IMR-90 (cell line): ENCODE data around the gene MTA3. TPM values are rescaled to one million over a fixed set of nuclear protein-coding genes. Genes with fewer than 3 reads are reported as not detected.

Experiments
- ATAC-seq: fragments of 200-7000 bp; cut with Tn5 transposase; 2 replicates; pipeline ENCODE4 v1.9.1; 2020; ENCODE audit warnings: low read depth, mild to moderate bottlenecking, moderate library complexity
- BruUV-seq: library from RNA; stranded (reverse); fragments of 400-500 nt; replicated peaks from 2 replicates; lab custom pipeline; 2021; lab: Mats Ljungman, UMichigan
- CTCF ChIA-PET: fragments of 300-600 bp; formaldehyde crosslinking; extraction: SDS; loops from one replicate; lab custom pipeline; 2021; ENCODE audit warnings: antibody characterized with exemption; lab: Yijun Ruan, JAX
- POLR2A ChIA-PET: fragments of 300-600 bp; sonication (Branson Sonifier 250); formaldehyde crosslinking; loops from one replicate; lab custom pipeline; 2022; ENCODE audit warnings: antibody characterized with exemption; ENCODE audit not compliant: unreplicated experiment; lab: Charles Lee
- DNase-seq: peaks from one replicate; pipeline ENCODE4 v3.0.0; 2013
- H2AFZ ChIP-seq: replicated peaks from 2 replicates; pipeline ENCODE3; 2013; ENCODE audit warnings: low read length, mild to moderate bottlenecking; ENCODE audit not compliant: poor library complexity
- H2AK5ac ChIP-seq: 2 replicates; pipeline ENCODE4 v1.6.1; 2013; ENCODE audit warnings: low read depth, low read length, inconsistent platforms
- H2AK9ac ChIP-seq: replicated peaks from 2 replicates; pipeline ENCODE3; 2013; ENCODE audit warnings: mild to moderate bottlenecking, low read depth, low read length, moderate library complexity; ENCODE audit not compliant: poor library complexity
- H2BK120ac ChIP-seq: 2 replicates; pipeline ENCODE4 v1.6.1; 2013; ENCODE audit warnings: low read depth, low read length, inconsistent platforms
- H2BK15ac ChIP-seq: 3 replicates; pipeline ENCODE4 v1.6.1; 2013; ENCODE audit warnings: low read depth, low read length, inconsistent platforms
- H2BK20ac ChIP-seq: 2 replicates; pipeline ENCODE4 v1.6.1; 2013; ENCODE audit warnings: low read depth, mild to moderate bottlenecking, inconsistent platforms, low read length, moderate library complexity
- H2BK5ac ChIP-seq: 2 replicates; pipeline ENCODE4 v1.6.1; 2013; ENCODE audit warnings: mild to moderate bottlenecking, low read depth, low read length, inconsistent platforms; ENCODE audit not compliant: poor library complexity, severe bottlenecking
- H3K14ac ChIP-seq: replicated peaks from 2 replicates; pipeline ENCODE4 v1.6.1; 2013; ENCODE audit warnings: low read depth, low read length, inconsistent platforms
- H3K18ac ChIP-seq: 2 replicates; pipeline ENCODE4 v1.6.1; 2013; ENCODE audit warnings: low read depth, low read length, control low read depth
- H3K23ac ChIP-seq: 2 replicates; pipeline ENCODE4 v1.6.1; 2013; ENCODE audit warnings: low read depth, low read length, inconsistent platforms
- H3K27ac ChIP-seq: 2 replicates; pipeline ENCODE4 v1.5.1; 2013; ENCODE audit warnings: mild to moderate bottlenecking, control low read depth, low read length; ENCODE audit not compliant: insufficient read depth
- H3K27me3 ChIP-seq: 2 replicates; pipeline ENCODE4 v1.6.1; 2013; ENCODE audit warnings: low read length; ENCODE audit not compliant: control insufficient read depth, insufficient read depth
- H3K36me3 ChIP-seq: 2 replicates; pipeline ENCODE4 v1.6.1; 2013; ENCODE audit warnings: low read length, mixed read lengths; ENCODE audit not compliant: control insufficient read depth, insufficient read depth
- H3K4ac ChIP-seq: 2 replicates; pipeline ENCODE4 v1.6.1; 2013; ENCODE audit warnings: low read depth, low read length, inconsistent platforms
- H3K4me1 ChIP-seq: 2 replicates; pipeline ENCODE4 v1.6.1; 2013; ENCODE audit warnings: low read length, mixed read lengths; ENCODE audit not compliant: control insufficient read depth, insufficient read depth
- H3K4me2 ChIP-seq: 2 replicates; pipeline ENCODE4 v1.6.1; 2013; ENCODE audit warnings: low read depth, mild to moderate bottlenecking, control low read depth, low read length, moderate library complexity
- H3K4me3 ChIP-seq: 2 replicates; pipeline ENCODE4 v1.5.1; 2013; ENCODE audit warnings: low read depth, mild to moderate bottlenecking, control low read depth, low read length, moderate library complexity; ENCODE audit not compliant: insufficient read depth
- H3K56ac ChIP-seq: 2 replicates; pipeline ENCODE4 v1.6.1; 2013; ENCODE audit warnings: low read length, inconsistent platforms; ENCODE audit not compliant: insufficient read depth; ENCODE audit errors: extremely low read depth
- H3K79me1 ChIP-seq, 2 experiments: 2 replicates each; pipeline ENCODE4 v1.6.1; 2013; ENCODE audit warnings: low read length in 2 of 2, inconsistent platforms in 1 of 2, low read depth in 1 of 2
- H3K9ac ChIP-seq: 2 replicates; pipeline ENCODE4 v1.6.1; 2013; ENCODE audit warnings: low read depth, low read length, control low read depth
- H3K9me1 ChIP-seq: 2 replicates; pipeline ENCODE4 v1.6.1; 2013; ENCODE audit warnings: low read length, inconsistent platforms; ENCODE audit not compliant: insufficient read depth
- H3K9me3 ChIP-seq: 2 replicates; pipeline ENCODE4 v1.6.1; 2013; ENCODE audit warnings: low read length; ENCODE audit not compliant: control insufficient read depth, insufficient read depth
- H4K20me1 ChIP-seq: 2 replicates; pipeline ENCODE4 v1.6.1; 2013; ENCODE audit warnings: low read length, inconsistent platforms; ENCODE audit not compliant: insufficient read depth
- H4K5ac ChIP-seq: 2 replicates; pipeline ENCODE4 v1.6.1; 2013; ENCODE audit warnings: mild to moderate bottlenecking, low read depth, low read length, control low read depth
- H4K8ac ChIP-seq, 2 experiments: 2 replicates each; pipeline ENCODE4 v1.6.1; 2013; ENCODE audit warnings: low read depth in 2 of 2, low read length in 2 of 2, control low read depth in 1 of 2, inconsistent platforms in 1 of 2
- H4K91ac ChIP-seq: 2 replicates; pipeline ENCODE4 v1.6.1; 2013; ENCODE audit warnings: low read depth, low read length, inconsistent platforms; ENCODE audit not compliant: insufficient read depth
- CHD1 ChIP-seq: IDR thresholded peaks from 2 replicates; pipeline ENCODE4 v1.6.1; 2012; ENCODE audit warnings: low read depth, low read length, improper control_type of control experiment
- ELK1 ChIP-seq: fragments of 150-350 bp; IDR thresholded peaks from 2 replicates; pipeline ENCODE4 v1.6.1; 2016; ENCODE audit warnings: low read depth, mild to moderate bottlenecking, low read length, moderate library complexity, borderline replicate concordance
- POLR2A ChIP-seq: IDR thresholded peaks from 2 replicates; pipeline ENCODE4 v1.6.1; 2012; ENCODE audit warnings: mild to moderate bottlenecking, low read depth, low read length
- RFX5 ChIP-seq: IDR thresholded peaks from 2 replicates; pipeline ENCODE4 v1.8.0; 2012; ENCODE audit warnings: low read depth, mild to moderate bottlenecking, low read length, moderate library complexity
- WGBS, 2 experiments: methylation state at CpG; one replicate each; pipeline versions ENCODE4 v1.1.5 to v1.1.7; 2013; ENCODE audit warnings: missing lambda C conversion rate in 2 of 2; ENCODE audit not compliant: insufficient read length in 1 of 2; ENCODE audit errors: extremely low coverage in 2 of 2; 5-methylcytosine and 5-hydroxymethylcytosine counted together
- dilution Hi-C: fragments of 300-500 bp; cut with HindIII; formaldehyde crosslinking; loops from one replicate; pipeline ENCODE4 v1.14.3; 2018; ENCODE audit warnings: low sequenced_read_pairs; ENCODE audit not compliant: unreplicated experiment
- in situ Hi-C: fragments of 300-500 bp; cut with MboI; formaldehyde crosslinking; loops from 3 replicates; pipeline ENCODE4 v1.14.3; 2019; ENCODE audit warnings: low sequenced_read_pairs, inconsistent platforms, mixed read lengths
- intact Hi-C: fragments of 100-400 bp; cut with micrococcal nuclease; formaldehyde crosslinking; loops from 2 replicates; pipeline ENCODE4 v1.10.0; 2022
- polyA plus RNA-seq, 3 experiments: library from polyadenylated mRNA; depleted of rRNA; stranded (reverse); fragments of >200 nt; gene quantifications; 2 replicates each; pipeline ENCODE4 v1.2.3, GENCODE V29; 2012; ENCODE audit warnings: low replicate concordance in 1 of 3
- total RNA-seq: library from RNA; depleted of rRNA; stranded (reverse); fragments of >200 nt; gene quantifications from 2 replicates; pipeline ENCODE4 v1.2.3, GENCODE V29; 2012

Gene MTA3
- total and polyA plus RNA-seq, 2 of the 4 experiments (the other 2 are of a cell fraction) = 31.9 to 34.3 TPM

- TF ChIP-seq CHD1 = no peak
Measured at GRCh38 chr2:42770288-42771131, 202.1 kb downstream of the MTA3 start (continued).

DNA sequence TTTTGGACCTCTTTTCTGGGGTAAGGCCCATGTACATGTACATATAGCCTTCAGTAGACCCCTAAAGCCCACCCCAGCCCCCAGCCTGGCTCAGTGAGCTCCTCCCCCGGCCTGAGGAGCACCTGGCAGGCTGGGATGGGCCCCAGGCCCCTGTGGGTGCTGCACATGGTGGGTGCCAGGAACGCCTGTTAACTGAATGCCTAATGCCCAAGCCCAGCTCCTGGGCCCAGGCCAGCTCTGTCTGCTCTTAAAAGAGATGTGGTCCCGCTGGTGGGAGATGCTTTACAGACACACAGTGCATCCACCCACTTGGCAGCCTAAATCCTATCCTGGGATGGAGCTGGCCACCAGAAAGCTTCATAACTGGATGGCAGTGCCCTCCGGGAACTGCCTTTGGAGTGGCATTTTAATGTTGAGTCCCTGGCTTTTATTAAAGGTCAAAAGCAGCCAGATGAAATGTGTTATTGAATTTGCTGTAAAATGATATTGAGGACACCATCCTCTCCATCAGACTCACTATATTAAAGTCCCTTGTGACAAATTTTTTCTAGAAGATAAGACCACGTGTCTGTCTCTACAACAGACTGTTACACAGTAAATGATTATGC is 203.2 kb downstream of the MTA3 start:
- ATAC-seq = no peak
- H3K9me3 ChIP-seq = no peaks in the 10 kb centered on the region

More for the DNA sequence above, 203.2 kb downstream of the MTA3 start:
- Histone ChIP-seq H3K4me2 (no peak overlapping the region), H3K27ac (no peak overlapping the region), H2BK20ac (no peak overlapping the region), H2BK15ac (no peak overlapping the region), H3K18ac (no peak overlapping the region), H3K4me1 (no peaks in the 10 kb centered on the region), H3K23ac (no peak overlapping the region), H2AK5ac (no peak overlapping the region), H3K27me3 (no peaks in the 10 kb centered on the region), H4K20me1 (no peaks in the 10 kb centered on the region), H2AK9ac (no peak overlapping the region), H2BK5ac (no peak overlapping the region), H3K9ac (no peak overlapping the region), H3K9me1 (no peaks in the 10 kb centered on the region), H3K79me1 (no peaks in the 10 kb centered on the region), H4K8ac (no peak overlapping the region), H4K91ac (no peak overlapping the region), H4K5ac (no peak overlapping the region), H3K4me3 (no peak overlapping the region), H2BK120ac (no peak overlapping the region), H3K14ac (no peak overlapping the region), H3K4ac (no peak overlapping the region), H3K36me3 (no peaks in the 10 kb centered on the region), H2AFZ (no peak overlapping the region), H3K56ac (no peak overlapping the region)
- intact Hi-C loops (no loop called here), in situ Hi-C loops (no loop called here), dilution Hi-C loops (no loop called here)
- 83% methylated on average over 1 of the region's 5 CpGs; no CpG with 5 or more reads in 1 of the 2 experiments for WGBS, 2 experiments
- DNase-seq = no peak
- TF ChIP-seq ELK1 = no peak
- TF ChIP-seq RFX5 = no peak
- no peak for TF ChIP-seq POLR2A
- CTCF ChIA-PET = no interaction called here
- no TSS peak for BruUV-seq
- POLR2A ChIA-PET = no interaction called here
